Right lobe of liver (tissue), 4 donors: Measurements from ENCODE around the gene APMAP.

Experiments used
- POLR2A ChIP-seq: fragments of 450-650 bp; IDR thresholded peaks from one replicate; pipeline ENCODE4 v1.6.1; 2017; ENCODE audit warnings: antibody characterized with exemption, mild to moderate bottlenecking
- TF ChIP-seq, protein P1 (sequence below), 4 donors: fragments of 200-600 bp in 3 of 4; fragments of 450-650 bp in 1 of 4; IDR thresholded peaks; one replicate each; pipeline versions ENCODE4 v1.5.1 to v1.8.0; 2016 to 2022; ENCODE audit warnings: antibody characterized with exemption in 4 of 4, mild to moderate bottlenecking in 2 of 4
- donor health status: DM: no; HTN: no; CAD: no.
- donor health status: DM: no; HTN: no; CAD: no.
- donor health status: DM: no; HTN: yes; CAD: no.

DNA sequence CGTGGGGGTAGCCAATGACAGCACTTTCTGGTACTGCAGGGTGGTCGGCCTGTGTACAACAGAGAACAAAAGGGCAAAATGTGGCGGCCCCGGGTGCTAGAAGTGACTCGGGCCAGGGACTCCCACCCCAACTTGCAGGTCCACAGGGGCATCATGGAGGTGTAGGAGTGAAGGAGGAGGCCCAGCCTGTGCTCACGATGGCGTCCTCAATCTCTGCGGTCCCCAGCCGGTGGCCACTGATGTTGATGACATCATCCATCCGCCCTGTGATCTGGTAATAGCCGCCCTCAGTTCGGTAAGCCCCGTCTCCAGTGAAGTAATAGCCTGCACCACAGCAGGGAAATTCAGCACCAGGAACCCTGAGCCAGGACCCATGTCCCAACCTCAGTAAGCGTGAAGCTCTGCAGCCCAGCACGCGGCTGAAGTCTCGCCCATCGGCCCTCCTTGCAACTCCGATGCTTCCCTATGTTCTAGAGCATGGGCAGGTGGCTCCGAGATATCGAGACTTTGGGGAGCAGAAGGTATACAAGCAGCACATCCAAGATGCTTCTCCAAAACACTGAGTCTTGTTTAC, 20.2 kb upstream of the APMAP start:
- no peak for TF ChIP-seq POLR2A
- TF ChIP-seq, protein P1, sequence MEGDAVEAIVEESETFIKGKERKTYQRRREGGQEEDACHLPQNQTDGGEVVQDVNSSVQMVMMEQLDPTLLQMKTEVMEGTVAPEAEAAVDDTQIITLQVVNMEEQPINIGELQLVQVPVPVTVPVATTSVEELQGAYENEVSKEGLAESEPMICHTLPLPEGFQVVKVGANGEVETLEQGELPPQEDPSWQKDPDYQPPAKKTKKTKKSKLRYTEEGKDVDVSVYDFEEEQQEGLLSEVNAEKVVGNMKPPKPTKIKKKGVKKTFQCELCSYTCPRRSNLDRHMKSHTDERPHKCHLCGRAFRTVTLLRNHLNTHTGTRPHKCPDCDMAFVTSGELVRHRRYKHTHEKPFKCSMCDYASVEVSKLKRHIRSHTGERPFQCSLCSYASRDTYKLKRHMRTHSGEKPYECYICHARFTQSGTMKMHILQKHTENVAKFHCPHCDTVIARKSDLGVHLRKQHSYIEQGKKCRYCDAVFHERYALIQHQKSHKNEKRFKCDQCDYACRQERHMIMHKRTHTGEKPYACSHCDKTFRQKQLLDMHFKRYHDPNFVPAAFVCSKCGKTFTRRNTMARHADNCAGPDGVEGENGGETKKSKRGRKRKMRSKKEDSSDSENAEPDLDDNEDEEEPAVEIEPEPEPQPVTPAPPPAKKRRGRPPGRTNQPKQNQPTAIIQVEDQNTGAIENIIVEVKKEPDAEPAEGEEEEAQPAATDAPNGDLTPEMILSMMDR (IDR thresholded peaks at IDR 0.05): no peak
